Fibroblast of skin of left biceps (primary cell): ENCODE data around the gene CTNNA3.

Experiments used
- DNase-seq, 2 experiments: peaks; one replicate each; pipeline ENCODE4 v3.0.0-alpha.2; 2013; ENCODE audit warnings: low read depth in 2 of 2

CTNNA3 gene

GRCh38 chr10:67327626-67328535, 368.1 kb downstream of the CTNNA3 start:
- DNase-seq, result no peak

DNA sequence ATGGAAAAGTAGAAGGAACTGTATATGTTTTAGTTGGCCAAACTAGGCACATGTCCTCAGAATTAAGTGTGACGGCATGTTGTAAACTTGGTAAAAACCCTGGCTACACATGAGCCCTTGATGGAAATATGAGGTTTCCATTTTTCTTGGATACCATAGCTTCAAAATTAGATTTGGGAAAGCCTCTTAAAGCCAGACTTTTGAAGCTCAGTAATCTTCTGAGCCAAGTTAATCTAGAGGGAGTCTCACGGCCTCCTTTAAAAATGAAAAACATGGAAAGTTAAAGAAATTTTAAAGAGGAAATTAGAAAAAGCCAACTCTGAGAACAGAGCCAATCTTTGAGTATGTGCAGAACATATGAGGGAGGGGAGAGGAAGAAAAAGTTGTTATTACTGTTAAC, 376.0 kb downstream of the CTNNA3 start:
- no peak for DNase-seq

DNA sequence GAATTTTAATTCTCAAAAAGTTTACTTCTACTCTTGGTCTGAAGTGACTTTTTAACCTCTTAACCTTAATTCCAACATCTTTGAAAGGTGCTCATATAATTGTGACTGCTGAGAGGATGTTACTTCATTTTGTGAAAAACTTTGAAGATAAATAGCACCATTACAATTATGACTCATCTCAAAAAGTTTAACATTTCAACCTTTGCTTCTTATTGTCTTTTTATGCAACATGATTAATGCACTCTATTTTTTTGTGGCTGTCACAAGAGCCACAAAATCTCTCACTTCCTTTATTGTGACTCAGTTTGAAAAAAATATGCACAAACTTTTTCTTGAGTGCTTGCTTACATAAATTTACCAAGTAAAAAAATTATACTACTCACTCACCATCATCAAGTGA, 387.1 kb downstream of the CTNNA3 start:
- no peak for DNase-seq

GRCh38 chr10:67306588-67307205, 389.3 kb downstream of the CTNNA3 start:
- DNase-seq, result no peak

DNA sequence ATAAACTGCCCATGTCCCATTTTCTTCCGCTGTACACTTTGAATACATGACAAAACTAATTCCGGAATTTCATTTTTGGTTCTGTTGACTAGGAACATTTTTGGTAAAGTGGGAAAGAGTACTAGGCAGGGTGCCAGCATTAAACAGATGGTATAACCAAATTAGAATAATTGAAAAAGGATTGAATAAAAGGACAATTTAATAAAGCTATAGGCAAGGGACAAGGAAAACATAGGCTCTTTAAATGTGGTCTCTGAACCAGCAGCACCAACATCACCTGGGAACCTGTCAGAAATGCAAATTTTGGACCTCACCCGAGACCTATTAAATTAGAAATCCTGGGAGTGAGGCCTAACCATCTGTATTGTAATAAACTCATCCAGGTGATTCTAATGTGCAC, 393.3 kb downstream of the CTNNA3 start:
- DNase-seq, result no peak

DNA sequence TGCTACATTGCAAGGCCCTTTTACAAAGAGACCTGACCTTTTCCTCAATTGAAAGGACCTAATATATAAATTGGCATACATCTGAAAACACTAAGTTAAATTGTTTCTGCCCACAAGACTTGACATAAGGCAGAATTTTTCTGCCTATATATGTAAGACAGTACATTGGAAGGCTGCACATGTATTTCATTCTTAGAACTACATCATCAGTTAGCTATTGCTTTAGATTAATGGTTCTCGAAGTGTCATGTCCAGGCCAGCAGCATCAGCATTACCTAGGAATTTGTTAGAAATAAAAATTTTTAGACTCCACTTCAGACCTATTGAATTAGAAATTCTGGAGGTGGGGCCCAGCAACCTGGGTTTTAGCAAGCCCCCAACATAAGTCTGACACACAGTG, 396.2 kb downstream of the CTNNA3 start:
- no peak for DNase-seq

- no peak for DNase-seq
Observed at GRCh38 chr10:67297637-67298181, 398.3 kb downstream of the CTNNA3 start.

- no peak for DNase-seq
Observed at GRCh38 chr10:67296926-67297325, 399.1 kb downstream of the CTNNA3 start.

GRCh38 chr10:67288688-67289410, 407.1 kb downstream of the CTNNA3 start:
- no peak for DNase-seq

DNA sequence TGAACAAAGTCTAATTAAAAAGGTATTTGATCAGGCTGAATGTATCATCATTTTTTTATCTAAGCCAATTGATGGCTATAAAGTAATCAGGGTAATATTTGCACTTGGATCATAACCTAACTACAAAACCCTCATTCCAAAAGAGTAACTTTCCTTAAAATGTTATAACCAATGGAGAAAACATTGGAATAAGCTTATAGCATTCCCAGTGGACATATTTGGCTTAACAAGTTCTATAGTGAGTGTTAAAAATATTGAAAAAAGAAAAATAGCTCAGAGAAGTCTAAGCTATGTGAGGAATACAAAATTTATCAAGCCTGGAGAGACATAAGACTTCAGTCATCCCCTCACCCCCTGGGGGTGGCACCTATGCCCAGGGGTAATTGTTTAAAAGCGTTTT, 411.4 kb downstream of the CTNNA3 start:
- DNase-seq, result no peak

DNA sequence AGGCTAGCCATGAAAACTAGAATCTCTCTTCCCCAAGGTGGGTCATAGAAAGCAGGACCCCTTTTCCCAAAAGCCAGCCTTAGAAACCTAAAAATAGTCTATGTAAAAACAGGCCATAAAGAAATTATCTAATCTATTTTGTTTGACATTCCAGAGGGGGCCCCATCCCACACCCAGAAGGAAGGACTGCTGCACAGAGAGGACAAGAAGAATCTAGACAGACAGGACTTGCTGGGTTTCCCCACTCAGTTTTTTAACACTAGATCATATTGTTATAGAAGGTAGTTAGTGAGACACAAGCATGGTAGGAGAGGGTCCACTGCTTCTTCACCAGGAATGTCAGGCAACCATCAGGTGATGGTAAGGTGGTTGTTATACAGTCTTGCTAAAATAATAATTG, 413.1 kb downstream of the CTNNA3 start:
- no peak for DNase-seq

GRCh38 chr10:67280405-67280804, 415.6 kb downstream of the CTNNA3 start:
- DNase-seq, result no peak

- no peak for DNase-seq
Observed at GRCh38 chr10:67277402-67277801, 418.6 kb downstream of the CTNNA3 start.

- DNase-seq, result no peak
Observed at GRCh38 chr10:67269828-67270227, 426.2 kb downstream of the CTNNA3 start.

DNA sequence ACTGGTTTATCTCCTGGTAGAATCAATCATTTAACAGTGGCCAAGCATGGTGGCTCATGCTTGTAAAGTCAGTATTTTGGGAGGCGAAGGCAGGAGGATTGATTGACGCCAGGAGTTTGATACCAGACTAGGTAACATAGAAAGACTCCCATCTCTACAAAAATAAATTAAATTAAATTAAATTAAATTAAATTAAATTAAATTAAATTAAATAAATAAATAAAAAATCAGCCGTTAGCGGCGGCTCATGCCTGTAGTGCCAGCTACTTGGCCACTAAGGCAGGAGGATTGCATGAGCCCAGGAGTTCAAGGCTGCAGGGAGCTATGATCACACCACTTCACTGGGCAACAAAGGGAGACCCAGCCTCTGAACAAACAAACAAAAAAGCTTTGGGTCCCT, 427.8 kb downstream of the CTNNA3 start:
- no peak for DNase-seq

- DNase-seq, result no peak
Observed at GRCh38 chr10:67262675-67263074, 433.3 kb downstream of the CTNNA3 start.

DNA sequence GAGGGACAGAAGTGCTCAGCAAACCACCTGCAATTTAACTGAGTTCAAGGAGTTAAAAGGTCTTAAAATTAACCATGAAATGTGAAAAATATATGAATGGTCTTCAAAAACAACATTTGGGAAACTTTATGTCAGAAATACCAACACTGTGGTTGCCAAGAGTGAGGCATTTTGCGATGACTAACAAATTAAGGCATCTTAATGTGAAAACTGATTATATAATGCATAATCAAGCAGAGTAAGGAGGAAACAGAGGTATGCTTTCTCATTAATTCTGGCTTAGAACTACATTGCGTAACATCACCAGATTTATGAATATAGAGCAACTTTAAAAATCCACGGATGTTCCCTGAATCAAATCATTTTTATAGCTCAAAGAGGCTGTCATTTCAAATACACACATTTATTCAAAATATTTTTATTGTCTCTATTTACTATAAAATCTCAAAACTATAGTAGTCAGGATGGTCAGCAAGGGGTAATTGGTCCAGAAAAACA, 434.6 kb downstream of the CTNNA3 start:
- no peak for DNase-seq

- DNase-seq, result no peak
Observed at GRCh38 chr10:67259319-67259929, 436.6 kb downstream of the CTNNA3 start.

DNA sequence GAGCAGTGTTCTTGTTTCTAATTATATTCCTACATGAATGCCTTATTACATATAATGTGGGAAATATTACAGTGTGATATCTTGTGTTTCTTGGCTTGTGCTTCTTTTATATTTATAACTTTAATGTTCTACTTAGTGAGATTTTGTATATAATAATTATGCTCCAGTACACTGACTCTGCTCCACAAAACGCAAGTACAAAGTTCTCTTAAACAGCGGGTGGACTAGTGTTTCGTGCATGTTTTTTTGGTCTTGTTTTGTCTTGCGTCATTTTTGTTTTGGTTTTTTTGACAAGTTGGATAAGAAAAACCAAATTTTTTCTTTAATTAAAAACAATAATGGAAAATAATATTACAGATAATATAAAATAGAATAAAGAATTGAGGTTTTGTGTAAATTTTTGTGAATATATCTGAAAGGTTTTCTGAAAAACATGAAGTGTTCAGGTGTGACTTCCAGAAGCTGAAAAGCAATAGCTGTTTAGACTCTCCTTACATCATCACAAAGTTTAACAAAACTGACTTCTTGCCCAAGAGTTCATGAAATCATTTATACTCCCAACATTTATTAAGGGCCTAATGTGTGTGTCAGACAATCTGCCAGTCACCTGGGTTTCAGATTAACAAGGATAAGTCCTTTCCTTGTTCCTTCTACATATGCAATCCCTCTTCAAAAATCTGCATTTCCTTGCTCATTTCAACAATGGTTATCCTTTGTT, 438.4 kb downstream of the CTNNA3 start:
- no peak for DNase-seq

- no peak for DNase-seq
Observed at GRCh38 chr10:67257018-67257417, 439.0 kb downstream of the CTNNA3 start.

DNA sequence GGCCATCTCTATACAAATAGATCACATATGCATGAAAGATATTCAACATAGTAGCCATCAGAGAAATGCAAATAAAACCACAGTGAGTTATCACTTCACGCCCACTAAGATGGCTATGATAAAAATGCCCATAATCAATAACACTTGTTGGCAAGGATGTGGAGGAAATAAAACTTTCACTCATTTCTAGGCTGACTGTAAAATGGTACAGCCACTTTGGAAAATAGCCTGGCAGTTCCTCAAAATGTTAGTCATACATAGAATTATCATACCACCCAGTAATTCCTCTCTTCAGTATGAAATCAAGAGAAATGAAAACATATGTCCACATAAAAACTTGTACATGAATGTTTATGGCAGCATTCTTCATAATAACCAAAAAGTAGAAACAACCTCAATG, 445.3 kb downstream of the CTNNA3 start:
- no peak for DNase-seq
